Activated naive CD8-positive, alpha-beta T cell treated with anti-CD3 and anti-CD28 coated beads, Interleukin-2, amount 50 U/mL, for 24 hours (primary cell): ENCODE measurements around the gene IFT80.
A peak's percentile ranks its signal among the peaks of the same experiment; 100 is the strongest.

ENCODE experiments used
- ATAC-seq: fragments of 150-1000 bp; cut with Tn5 transposase; one replicate; pipeline ENCODE4 v1.10.0; 2021
- DNase-seq: peaks from one replicate; pipeline ENCODE4 v3.0.0; 2021
- H3K27ac Mint-ChIP-seq: one replicate; pipeline ENCODE4 v1.8.0; 2021; ENCODE audit warnings: mild to moderate bottlenecking, mixed read lengths
- H3K27me3 Mint-ChIP-seq: one replicate; pipeline ENCODE4 v1.8.0; 2021; ENCODE audit warnings: mixed read lengths
- H3K36me3 Mint-ChIP-seq: one replicate; pipeline ENCODE4 v1.8.0; 2021; ENCODE audit warnings: low read depth, mixed read lengths
- H3K4me1 Mint-ChIP-seq: one replicate; pipeline ENCODE4 v1.8.0; 2021; ENCODE audit warnings: mixed read lengths
- H3K4me3 Mint-ChIP-seq: one replicate; pipeline ENCODE4 v1.8.0; 2021; ENCODE audit warnings: mild to moderate bottlenecking, moderate library complexity, mixed read lengths
- H3K9me3 Mint-ChIP-seq: one replicate; pipeline ENCODE4 v1.8.0; 2021; ENCODE audit warnings: mixed read lengths

The IFT80 gene

DNA sequence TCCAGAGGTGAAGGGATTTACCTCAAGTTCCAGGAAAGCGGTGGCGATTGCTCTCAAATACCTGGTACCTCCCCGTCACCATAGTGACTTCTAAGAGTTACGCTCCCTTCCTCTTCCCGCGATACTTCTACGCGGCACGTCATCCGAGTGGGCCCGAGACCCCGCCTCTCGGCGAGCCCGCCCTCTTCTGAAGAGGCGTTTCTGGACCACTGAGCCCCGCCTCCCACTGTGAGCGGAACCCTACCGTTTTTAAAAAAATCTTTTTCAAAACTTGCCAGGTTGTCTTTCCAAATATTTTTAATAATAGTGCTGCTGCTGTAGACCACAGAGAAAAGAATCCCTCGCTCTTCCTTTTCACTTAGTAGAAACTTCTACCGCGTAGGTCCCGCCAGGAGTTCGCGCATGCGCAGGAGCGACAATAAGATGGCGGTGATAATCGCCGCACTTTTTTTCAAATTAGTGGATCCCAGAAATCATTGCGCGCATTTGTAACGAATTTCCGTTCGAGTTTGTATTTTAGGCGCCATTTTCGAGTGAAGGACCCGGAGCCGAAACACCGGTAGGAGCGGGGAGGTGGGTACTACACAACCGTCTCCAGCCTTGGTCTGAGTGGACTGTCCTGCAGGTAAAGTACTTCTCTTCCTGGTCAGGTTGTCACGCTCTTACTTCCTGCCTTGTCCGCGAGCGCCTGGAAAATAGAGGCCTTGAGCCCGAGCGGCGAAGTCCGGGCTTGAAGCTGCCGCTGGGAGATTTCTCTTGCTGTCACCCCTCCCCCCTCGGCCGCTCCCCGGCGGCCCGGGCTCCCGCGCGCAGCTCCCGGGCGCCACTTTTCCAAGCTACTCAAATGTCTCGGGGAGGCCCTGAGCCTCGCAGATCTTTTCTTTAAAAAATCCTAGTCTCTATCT is at the start of gene IFT80, which contains the start of gene SMC4:
Gene IFT80, minus strand, starts transcription at position 101 of the 905 bp plus-strand sequence. CDS start 14,625 bp downstream, outside the sequence.
Gene SMC4, plus strand, starts transcription at position 526 of the 905 bp plus-strand sequence. CDS start 1,177 bp downstream, outside the sequence.
- DNase-seq (peak; percentile 94), ATAC-seq (peak; percentile 98)
- Mint-ChIP-seq H3K27ac (peak within 1 kb of the TSS; percentile 100), H3K4me1 (peaks cover 53% of the 10 kb centered on the region), H3K4me3 (peak within 1 kb of the TSS; percentile 99), H3K9me3 (no peaks in the 10 kb centered on the region), H3K36me3 (peaks cover 48% of the 10 kb centered on the region), H3K27me3 (peaks cover 7% of the 10 kb centered on the region)

DNA sequence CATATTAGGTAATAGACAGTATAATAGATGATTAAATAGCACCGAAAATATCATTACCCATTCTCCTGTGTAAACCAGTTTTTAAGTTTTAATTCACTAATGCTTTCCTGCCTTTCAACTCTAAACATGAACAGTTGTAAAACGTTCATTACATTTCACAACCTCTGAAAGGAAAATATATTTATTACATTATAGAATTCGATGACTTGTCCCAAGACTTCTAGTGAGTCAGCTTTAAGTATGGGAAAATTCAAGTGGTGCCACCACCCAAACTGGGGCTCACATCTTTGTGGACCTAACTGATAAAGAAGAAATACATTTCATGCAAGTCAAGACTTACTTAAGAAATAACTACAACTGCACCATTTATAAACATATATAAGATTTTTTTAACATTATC is 48.5 kb upstream of the IFT80 start:
- H3K36me3 Mint-ChIP-seq = peaks cover 48% of the 10 kb centered on the region

DNA sequence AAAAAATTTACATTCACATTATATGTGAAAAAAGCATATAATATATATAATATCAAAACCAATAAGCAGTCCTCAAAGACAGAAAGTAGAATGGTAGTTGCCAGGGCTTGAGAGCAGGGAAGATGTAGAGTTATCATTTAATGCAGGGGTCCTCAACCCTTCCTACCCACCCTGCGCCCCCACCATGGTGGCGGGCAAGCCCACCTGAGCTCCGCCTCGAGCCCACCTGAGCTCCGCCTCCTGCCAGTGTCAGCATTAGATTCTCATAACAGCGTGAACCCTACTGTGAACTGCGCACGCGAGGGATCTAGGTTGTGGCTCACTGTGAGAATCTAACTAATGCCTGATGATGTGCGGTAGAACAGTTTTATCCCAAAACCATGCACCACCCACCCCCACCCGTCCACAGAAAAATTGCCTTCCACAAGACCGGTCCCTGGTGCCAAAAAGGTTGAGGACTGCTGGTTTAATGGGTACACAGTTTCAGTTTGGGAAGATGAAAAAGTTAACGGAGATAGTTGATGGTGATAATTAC is 47.6 kb upstream of the IFT80 start:
- peaks cover 54% of the 10 kb centered on the region for H3K36me3 Mint-ChIP-seq
- no peak overlapping the region for H3K4me3 Mint-ChIP-seq
- peaks cover 54% of the 10 kb centered on the region for H3K4me1 Mint-ChIP-seq
- H3K27ac Mint-ChIP-seq = no peak overlapping the region
- DNase-seq = no peak
- no peak for ATAC-seq
- no peaks in the 10 kb centered on the region for H3K27me3 Mint-ChIP-seq
- H3K9me3 Mint-ChIP-seq = no peaks in the 10 kb centered on the region

More for the DNA sequence above, 48.5 kb upstream of the IFT80 start:
- DNase-seq (no peak), ATAC-seq (no peak)
- Mint-ChIP-seq H3K4me1 (peaks cover 47% of the 10 kb centered on the region), H3K4me3 (peak overlapping the region; percentile 97), H3K27ac (no peak overlapping the region), H3K27me3 (no peaks in the 10 kb centered on the region), H3K9me3 (no peaks in the 10 kb centered on the region)

DNA sequence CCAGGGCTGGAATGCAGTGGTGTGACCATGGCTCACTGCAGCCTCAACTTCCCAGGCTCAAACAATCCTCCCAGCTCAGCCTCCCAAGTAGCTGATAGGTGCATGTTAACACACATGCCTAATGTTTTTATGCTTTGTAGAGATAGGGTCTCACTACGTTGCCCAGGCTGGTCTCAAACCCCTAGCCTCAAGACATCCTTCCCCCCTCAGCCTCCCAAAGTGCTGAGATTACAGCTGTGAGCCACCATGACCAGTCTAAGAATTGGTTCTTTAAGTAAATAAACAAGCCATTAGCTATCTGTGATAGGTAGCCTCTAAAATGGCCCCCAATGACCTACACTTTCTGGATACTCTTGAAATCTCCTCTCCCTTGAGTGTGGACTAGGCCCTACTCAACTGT is 46.8 kb upstream of the IFT80 start:
- DNase-seq (no peak), ATAC-seq (no peak)
- no peaks in the 10 kb centered on the region for H3K9me3 Mint-ChIP-seq
- H3K27me3 Mint-ChIP-seq = no peaks in the 10 kb centered on the region
- H3K4me3 Mint-ChIP-seq = no peak overlapping the region
- H3K27ac Mint-ChIP-seq = no peak overlapping the region
- H3K36me3 Mint-ChIP-seq = peaks cover 56% of the 10 kb centered on the region
- peaks cover 54% of the 10 kb centered on the region for H3K4me1 Mint-ChIP-seq

DNA sequence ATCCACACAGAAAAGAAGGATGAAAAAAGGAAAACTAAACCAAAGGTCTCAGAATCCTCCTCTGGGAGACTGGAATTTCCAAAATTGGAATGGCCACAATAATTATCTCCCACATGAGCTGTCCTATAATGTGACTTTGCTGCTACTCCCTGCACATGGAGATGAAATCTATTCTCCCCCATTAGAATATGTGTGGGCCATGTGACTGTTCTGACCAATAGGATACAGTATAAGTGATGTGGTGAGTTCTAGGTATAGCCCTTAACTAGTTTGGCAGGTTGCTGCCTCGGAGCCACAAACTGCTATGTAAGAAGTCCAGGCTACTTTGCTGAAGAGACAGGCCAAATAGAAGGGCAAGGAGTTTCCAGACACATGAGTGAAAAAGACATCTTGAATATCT is 45.4 kb upstream of the IFT80 start:
- Mint-ChIP-seq H3K4me3 (no peak overlapping the region), H3K4me1 (peaks cover 45% of the 10 kb centered on the region), H3K9me3 (no peaks in the 10 kb centered on the region), H3K36me3 (peaks cover 64% of the 10 kb centered on the region), H3K27ac (no peak overlapping the region), H3K27me3 (no peaks in the 10 kb centered on the region)
- ATAC-seq = no peak
- DNase-seq = no peak

DNA sequence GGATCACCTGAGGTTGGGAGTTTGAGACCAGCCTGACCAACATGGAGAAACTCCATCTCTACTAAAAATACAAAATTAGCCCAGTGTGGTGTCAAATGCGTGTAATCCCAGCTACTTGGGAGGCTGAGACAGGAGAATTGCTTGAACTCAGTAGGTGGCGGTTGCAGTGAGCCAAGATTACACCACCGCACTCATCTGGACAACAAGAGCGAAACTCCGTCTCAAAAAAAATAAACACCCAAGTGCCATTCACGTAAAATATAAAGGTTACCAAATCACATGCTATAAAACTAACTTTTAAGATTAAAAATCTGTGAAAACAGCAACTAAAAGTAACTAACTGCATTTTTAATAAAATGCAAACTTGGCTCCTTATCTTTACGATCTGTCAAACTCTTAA is 41.7 kb upstream of the IFT80 start:
- no peaks in the 10 kb centered on the region for H3K27me3 Mint-ChIP-seq
- H3K36me3 Mint-ChIP-seq = peaks cover 74% of the 10 kb centered on the region
- no peak overlapping the region for H3K4me3 Mint-ChIP-seq
- DNase-seq = no peak
- ATAC-seq = no peak
- no peak overlapping the region for H3K27ac Mint-ChIP-seq
- peaks cover 47% of the 10 kb centered on the region for H3K4me1 Mint-ChIP-seq
- H3K9me3 Mint-ChIP-seq = no peaks in the 10 kb centered on the region

DNA sequence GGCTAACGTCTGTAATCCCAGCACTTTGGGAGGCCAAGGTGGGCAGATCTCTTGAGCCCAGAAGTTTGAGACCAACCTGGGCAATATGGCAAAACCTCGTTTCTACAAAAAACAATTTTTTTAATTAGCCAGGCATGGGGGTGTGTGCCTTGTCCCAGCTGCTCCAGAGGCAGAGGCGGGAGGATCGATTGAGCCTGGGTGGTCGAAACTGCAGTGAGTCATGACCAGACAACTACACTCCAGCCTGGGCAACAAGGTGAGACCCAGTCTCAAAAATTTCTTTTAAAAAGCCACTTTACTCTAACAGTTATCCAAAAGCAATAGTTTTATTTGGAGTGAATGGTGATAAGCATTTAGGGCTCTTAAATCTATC is 38.0 kb upstream of the IFT80 start:
- no peak overlapping the region for H3K4me3 Mint-ChIP-seq
- H3K4me1 Mint-ChIP-seq = peaks cover 35% of the 10 kb centered on the region
- H3K27ac Mint-ChIP-seq = no peak overlapping the region

DNA sequence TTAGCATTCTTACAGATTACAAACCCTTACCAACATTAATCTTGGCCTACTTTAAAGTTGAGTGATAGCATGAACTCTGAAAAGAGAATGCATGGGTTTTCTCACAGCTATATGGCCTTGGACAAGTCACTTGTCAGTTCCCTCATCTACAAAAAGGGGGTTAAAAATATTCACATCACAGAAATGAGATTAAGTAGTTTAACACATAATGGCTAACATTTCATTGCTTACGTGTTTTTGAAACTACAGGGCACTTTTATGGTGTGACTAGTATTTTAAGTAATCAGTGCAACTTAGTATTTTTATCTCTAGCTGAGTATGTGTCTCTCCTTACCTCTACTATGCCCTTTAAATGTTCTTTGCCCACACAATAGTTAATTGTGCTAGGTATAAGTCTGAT is 36.7 kb upstream of the IFT80 start:
- Mint-ChIP-seq H3K27me3 (no peaks in the 10 kb centered on the region), H3K36me3 (peaks cover 78% of the 10 kb centered on the region), H3K4me3 (no peak overlapping the region), H3K4me1 (peaks cover 32% of the 10 kb centered on the region), H3K27ac (no peak overlapping the region), H3K9me3 (no peaks in the 10 kb centered on the region)
- no peak for DNase-seq
- ATAC-seq = no peak

More for the DNA sequence above, 38.0 kb upstream of the IFT80 start:
- no peaks in the 10 kb centered on the region for H3K9me3 Mint-ChIP-seq
- H3K27me3 Mint-ChIP-seq = no peaks in the 10 kb centered on the region
- DNase-seq (no peak), ATAC-seq (peak; percentile 57)
- H3K36me3 Mint-ChIP-seq = peaks cover 74% of the 10 kb centered on the region

DNA sequence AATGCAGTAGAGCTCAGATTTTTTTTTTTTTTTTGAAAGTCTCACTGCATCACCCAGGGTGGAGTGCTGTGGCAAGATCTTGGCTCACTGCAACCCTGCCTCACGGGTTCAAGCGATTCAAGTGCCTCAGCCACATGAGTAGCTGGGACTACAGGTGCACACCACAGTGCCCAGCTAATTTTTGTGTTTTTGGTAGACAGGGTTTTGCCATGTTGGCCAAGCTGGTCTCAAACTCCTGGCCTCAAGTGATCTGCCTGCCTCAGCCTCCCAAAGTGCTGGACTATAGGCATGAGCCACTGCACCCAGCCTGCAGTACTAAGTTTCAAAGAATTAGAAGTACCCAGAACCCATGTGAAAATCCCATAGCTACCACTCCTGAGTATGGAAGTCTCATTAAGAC is 36.1 kb upstream of the IFT80 start:
- Mint-ChIP-seq H3K4me3 (no peak overlapping the region), H3K36me3 (peaks cover 76% of the 10 kb centered on the region), H3K27me3 (no peaks in the 10 kb centered on the region), H3K27ac (no peak overlapping the region), H3K9me3 (no peaks in the 10 kb centered on the region), H3K4me1 (peaks cover 28% of the 10 kb centered on the region)
- DNase-seq = no peak
- no peak for ATAC-seq

DNA sequence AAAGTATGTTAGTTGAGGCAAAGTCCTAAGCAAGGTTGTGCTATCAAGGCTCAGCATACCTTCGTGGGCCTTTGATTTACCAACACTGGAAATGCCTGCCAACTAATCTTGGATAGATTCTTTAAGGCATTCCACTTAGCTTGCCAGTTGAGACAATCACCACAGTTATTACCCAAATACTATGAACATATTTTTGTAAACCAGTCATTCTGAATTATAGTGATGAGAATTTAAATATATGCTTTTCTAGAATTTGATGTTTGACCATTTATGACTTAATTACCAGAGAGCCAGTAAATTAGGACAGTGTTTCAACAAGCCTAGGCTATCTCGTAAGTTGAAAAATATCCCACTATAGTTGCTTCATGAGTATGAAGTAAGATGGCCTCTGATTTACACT is 35.0 kb upstream of the IFT80 start:
- Mint-ChIP-seq H3K4me1 (peaks cover 28% of the 10 kb centered on the region), H3K27me3 (no peaks in the 10 kb centered on the region), H3K27ac (no peak overlapping the region), H3K9me3 (no peaks in the 10 kb centered on the region), H3K36me3 (peaks cover 74% of the 10 kb centered on the region), H3K4me3 (no peak overlapping the region)
- no peak for DNase-seq
- no peak for ATAC-seq

DNA sequence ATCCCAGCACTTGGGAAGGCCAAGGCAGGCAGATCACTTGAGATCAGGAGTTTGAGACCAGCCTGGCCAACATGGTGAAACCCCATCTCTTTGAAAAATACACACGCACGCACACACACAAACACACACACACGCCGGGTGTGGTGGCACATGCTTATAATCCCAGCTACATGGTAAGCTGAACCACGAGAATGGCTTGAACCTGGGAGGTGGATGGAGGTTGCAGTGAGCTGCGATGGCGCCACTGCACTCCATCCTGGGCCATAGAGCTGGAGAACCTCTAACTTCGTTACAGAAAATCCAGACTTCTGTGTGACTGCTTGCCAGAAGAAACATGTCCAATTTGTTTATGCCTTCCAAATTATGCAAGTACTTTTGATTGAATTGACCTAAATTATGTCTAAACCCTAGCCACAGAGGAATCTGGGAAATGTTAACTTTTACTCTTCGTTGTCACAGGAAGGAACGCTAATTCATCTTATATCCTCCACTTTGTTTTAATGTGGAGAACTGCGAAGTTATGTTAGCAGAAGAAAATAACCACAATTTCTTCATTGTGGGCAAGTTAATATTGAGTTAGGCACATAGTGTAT is 28.9 kb upstream of the IFT80 start:
- H3K4me3 Mint-ChIP-seq = no peak overlapping the region
- H3K36me3 Mint-ChIP-seq = peaks cover 81% of the 10 kb centered on the region
- no peak overlapping the region for H3K27ac Mint-ChIP-seq
- DNase-seq = no peak
- no peak for ATAC-seq
- H3K4me1 Mint-ChIP-seq = no peaks in the 10 kb centered on the region
- no peaks in the 10 kb centered on the region for H3K27me3 Mint-ChIP-seq
- no peaks in the 10 kb centered on the region for H3K9me3 Mint-ChIP-seq

DNA sequence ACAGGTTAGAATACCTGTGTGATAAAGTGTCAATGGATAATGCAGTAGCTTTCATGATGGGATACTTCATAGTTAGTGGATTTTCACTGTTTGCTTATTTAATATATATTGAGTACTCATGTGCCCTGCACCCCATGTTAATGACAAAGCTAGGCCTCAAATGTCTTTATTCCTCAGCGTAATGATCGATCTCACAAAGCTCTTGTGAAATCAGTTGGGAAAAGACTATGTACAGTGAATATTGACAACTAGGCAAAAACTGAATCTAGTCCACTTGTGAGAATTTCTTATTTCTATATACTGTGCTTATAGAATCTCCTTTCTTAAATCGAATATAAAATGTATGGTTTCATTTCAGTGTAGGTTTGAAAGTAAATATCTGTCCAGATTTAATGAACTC is 18.3 kb upstream of the IFT80 start:
- H3K27me3 Mint-ChIP-seq = no peaks in the 10 kb centered on the region
- no peaks in the 10 kb centered on the region for H3K4me1 Mint-ChIP-seq
- H3K9me3 Mint-ChIP-seq = no peaks in the 10 kb centered on the region
- DNase-seq = no peak
- ATAC-seq = no peak
- H3K4me3 Mint-ChIP-seq = no peak overlapping the region
- no peak overlapping the region for H3K27ac Mint-ChIP-seq
- peaks cover 79% of the 10 kb centered on the region for H3K36me3 Mint-ChIP-seq

DNA sequence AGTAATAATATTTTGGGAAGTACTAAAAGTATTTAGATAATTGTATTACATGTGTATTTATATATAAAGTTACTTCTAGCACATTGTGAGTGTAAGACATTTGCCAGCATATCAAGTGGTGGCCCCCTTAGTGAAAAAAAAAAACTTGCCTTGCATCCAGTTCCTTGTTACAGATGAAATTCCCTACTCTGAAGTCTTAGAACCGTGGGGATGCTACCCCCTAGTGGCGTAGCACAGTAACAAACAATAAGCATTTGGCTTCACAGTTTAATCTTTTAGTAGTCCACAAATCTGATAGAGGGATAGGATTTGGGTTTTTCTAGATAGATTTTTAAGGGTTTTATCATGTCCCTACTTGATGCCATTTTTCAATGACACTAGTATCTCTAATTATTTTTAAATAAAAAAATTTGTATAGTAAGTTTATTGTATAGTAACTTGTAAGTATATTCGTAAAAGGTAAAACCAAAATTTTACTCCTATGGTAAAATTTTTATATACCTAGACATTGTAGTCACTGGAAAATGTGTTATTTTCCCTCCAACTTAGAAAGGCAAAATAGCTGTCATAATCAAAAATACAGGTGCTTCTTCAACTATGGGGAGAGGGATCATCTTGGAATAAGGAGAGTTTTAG is 14.7 kb upstream of the IFT80 start:
- H3K4me1 Mint-ChIP-seq = no peaks in the 10 kb centered on the region
- H3K4me3 Mint-ChIP-seq = no peak overlapping the region
- H3K27ac Mint-ChIP-seq = no peak overlapping the region
- no peaks in the 10 kb centered on the region for H3K9me3 Mint-ChIP-seq
- no peaks in the 10 kb centered on the region for H3K27me3 Mint-ChIP-seq
- ATAC-seq = peak; percentile 80
- DNase-seq = peak; percentile 60
- peaks cover 57% of the 10 kb centered on the region for H3K36me3 Mint-ChIP-seq

DNA sequence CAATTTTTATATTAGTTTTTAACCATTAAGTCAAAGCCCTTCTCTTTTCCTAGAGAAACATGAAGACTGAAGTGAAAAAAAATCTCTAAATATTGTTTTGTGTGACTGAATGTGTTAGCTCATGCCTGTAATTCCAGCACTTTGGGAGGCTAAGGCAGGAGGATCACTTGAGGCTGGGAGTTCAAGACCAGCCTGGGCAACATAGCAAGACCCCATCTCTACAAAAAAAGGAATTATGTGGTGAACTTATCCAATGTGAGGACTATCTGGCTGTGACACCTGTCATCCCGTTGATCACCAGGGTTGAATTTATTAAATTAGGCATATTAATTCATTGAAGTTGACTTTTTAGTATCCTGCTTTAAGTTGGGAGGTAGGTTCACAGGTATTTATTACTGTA is 13.5 kb upstream of the IFT80 start:
- DNase-seq (no peak), ATAC-seq (no peak)
- no peaks in the 10 kb centered on the region for H3K4me1 Mint-ChIP-seq
- no peak overlapping the region for H3K4me3 Mint-ChIP-seq
- H3K27me3 Mint-ChIP-seq = no peaks in the 10 kb centered on the region
- no peak overlapping the region for H3K27ac Mint-ChIP-seq
- no peaks in the 10 kb centered on the region for H3K9me3 Mint-ChIP-seq
- peaks cover 55% of the 10 kb centered on the region for H3K36me3 Mint-ChIP-seq
